Loucy (cell line): Measurements from ENCODE around the gene SHB.

Source experiments
- H2AFZ ChIP-seq: fragments of 200-600 bp; sonication (generic); 2 replicates; pipeline ENCODE4 v1.6.0; 2016; ENCODE audit warnings: antibody characterized with exemption, mild to moderate bottlenecking, low read length, moderate library complexity
- H3F3A ChIP-seq: fragments of 200-600 bp; 2 replicates; pipeline ENCODE4 v1.6.0; 2016; ENCODE audit warnings: antibody characterized with exemption, low read depth, mild to moderate bottlenecking
- H3K27me3 ChIP-seq: fragments of 200-600 bp; sonication (generic); 2 replicates; pipeline ENCODE4 v1.6.1; 2014; ENCODE audit warnings: low read length, mild to moderate bottlenecking; ENCODE audit not compliant: insufficient read depth, poor library complexity, severe bottlenecking
- H3K36me3 ChIP-seq: fragments of 200-600 bp; sonication (generic); 2 replicates; pipeline ENCODE4 v1.6.1; 2016; ENCODE audit warnings: low read length; ENCODE audit not compliant: insufficient read depth
- H3K4me1 ChIP-seq: fragments of 200-600 bp; sonication (generic); 2 replicates; pipeline ENCODE4 v1.5.1; 2014; ENCODE audit warnings: low read length, mild to moderate bottlenecking; ENCODE audit not compliant: insufficient read depth, poor library complexity, severe bottlenecking
- H3K4me2 ChIP-seq: fragments of 200-600 bp; sonication (generic); 2 replicates; pipeline ENCODE4 v1.6.0; 2014; ENCODE audit warnings: antibody characterized with exemption, low read length, low read depth, mild to moderate bottlenecking; ENCODE audit not compliant: poor library complexity, severe bottlenecking
- H3K4me3 ChIP-seq: fragments of 200-600 bp; sonication (generic); 2 replicates; pipeline ENCODE4 v1.5.1; 2014; ENCODE audit warnings: low read length, mild to moderate bottlenecking, mixed read lengths; ENCODE audit not compliant: poor library complexity, severe bottlenecking
- H3K79me2 ChIP-seq: fragments of 200-600 bp; sonication (generic); 2 replicates; pipeline ENCODE4 v1.6.1; 2014; ENCODE audit warnings: low read length; ENCODE audit not compliant: insufficient read depth
- H3K9ac ChIP-seq: fragments of 200-600 bp; sonication (generic); 2 replicates; pipeline ENCODE4 v1.6.0; 2014; ENCODE audit warnings: mild to moderate bottlenecking, low read depth, low read length, moderate library complexity; ENCODE audit not compliant: poor library complexity, severe bottlenecking
- H3K9me2 ChIP-seq: fragments of 200-600 bp; sonication (generic); replicated peaks from 2 replicates; pipeline ENCODE4 v1.6.1; 2016; ENCODE audit warnings: low read depth, low read length, mixed read lengths
- H3K9me3 ChIP-seq: fragments of 200-600 bp; sonication (generic); 2 replicates; pipeline ENCODE4 v1.6.1; 2014; ENCODE audit warnings: mild to moderate bottlenecking, antibody characterized with exemption, low read length, low read depth; ENCODE audit not compliant: insufficient read depth
- H4K20me1 ChIP-seq: fragments of 200-600 bp; sonication (generic); 2 replicates; pipeline ENCODE4 v1.6.0; 2014; ENCODE audit warnings: antibody characterized with exemption, low read length, mild to moderate bottlenecking; ENCODE audit not compliant: insufficient read depth, poor library complexity, severe bottlenecking
- EZH2phosphoT487 ChIP-seq: fragments of 200-600 bp; IDR thresholded peaks from 2 replicates; pipeline ENCODE4 v1.6.1; 2018; ENCODE audit warnings: antibody characterized with exemption, mild to moderate bottlenecking, moderate library complexity, borderline replicate concordance
- TF ChIP-seq, protein P1 (sequence below): fragments of 200-600 bp; sonication (generic); conservative IDR thresholded peaks from 2 replicates; pipeline ENCODE4 v1.5.1; 2014; ENCODE audit warnings: mild to moderate bottlenecking, antibody characterized with exemption, low read length

Gene SHB

GRCh38 chr9:38015906-38016305 lies 53.1 kb downstream of the SHB start:
- H2AFZ ChIP-seq: no peak overlapping the region
- no peaks in the 10 kb centered on the region for H3K9me3 ChIP-seq
- TF ChIP-seq EZH2phosphoT487: no peak
- TF ChIP-seq, protein P1, sequence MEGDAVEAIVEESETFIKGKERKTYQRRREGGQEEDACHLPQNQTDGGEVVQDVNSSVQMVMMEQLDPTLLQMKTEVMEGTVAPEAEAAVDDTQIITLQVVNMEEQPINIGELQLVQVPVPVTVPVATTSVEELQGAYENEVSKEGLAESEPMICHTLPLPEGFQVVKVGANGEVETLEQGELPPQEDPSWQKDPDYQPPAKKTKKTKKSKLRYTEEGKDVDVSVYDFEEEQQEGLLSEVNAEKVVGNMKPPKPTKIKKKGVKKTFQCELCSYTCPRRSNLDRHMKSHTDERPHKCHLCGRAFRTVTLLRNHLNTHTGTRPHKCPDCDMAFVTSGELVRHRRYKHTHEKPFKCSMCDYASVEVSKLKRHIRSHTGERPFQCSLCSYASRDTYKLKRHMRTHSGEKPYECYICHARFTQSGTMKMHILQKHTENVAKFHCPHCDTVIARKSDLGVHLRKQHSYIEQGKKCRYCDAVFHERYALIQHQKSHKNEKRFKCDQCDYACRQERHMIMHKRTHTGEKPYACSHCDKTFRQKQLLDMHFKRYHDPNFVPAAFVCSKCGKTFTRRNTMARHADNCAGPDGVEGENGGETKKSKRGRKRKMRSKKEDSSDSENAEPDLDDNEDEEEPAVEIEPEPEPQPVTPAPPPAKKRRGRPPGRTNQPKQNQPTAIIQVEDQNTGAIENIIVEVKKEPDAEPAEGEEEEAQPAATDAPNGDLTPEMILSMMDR: no peak
- no peak overlapping the region for H3K9ac ChIP-seq
- no peaks in the 10 kb centered on the region for H3K4me1 ChIP-seq
- no peaks in the 10 kb centered on the region for H3K36me3 ChIP-seq
- no peak overlapping the region for H3K4me2 ChIP-seq
- no peaks in the 10 kb centered on the region for H3F3A ChIP-seq
- H3K4me3 ChIP-seq: no peak overlapping the region
- no peaks in the 10 kb centered on the region for H3K9me2 ChIP-seq
- H4K20me1 ChIP-seq: no peaks in the 10 kb centered on the region
- no peaks in the 10 kb centered on the region for H3K27me3 ChIP-seq
- no peaks in the 10 kb centered on the region for H3K79me2 ChIP-seq

DNA sequence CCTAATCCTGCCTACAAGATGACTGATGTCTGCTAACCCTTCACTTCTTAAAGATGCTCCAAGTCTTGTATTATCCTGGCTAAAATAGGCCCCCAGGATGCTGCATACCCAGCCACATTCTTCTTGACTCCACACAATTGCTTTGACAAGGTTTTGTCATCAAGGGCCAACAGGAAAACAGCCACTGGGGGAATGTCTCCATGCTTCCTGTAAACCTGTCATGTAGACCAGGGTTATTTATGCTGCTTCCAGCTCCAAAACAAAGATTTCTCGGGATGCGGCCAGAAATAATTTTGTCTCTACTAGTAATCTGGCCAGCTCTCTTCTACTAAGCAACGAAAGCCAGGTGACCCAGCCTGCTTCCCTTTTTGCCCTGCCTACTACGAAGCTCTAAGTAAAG lies 53.8 kb downstream of the SHB start:
- Histone ChIP-seq H3K9ac (no peak overlapping the region), H3K4me2 (no peak overlapping the region), H3K79me2 (no peaks in the 10 kb centered on the region), H3K4me3 (no peak overlapping the region), H4K20me1 (no peaks in the 10 kb centered on the region), H3K4me1 (no peaks in the 10 kb centered on the region), H3F3A (no peaks in the 10 kb centered on the region), H3K36me3 (no peaks in the 10 kb centered on the region), H3K9me3 (no peaks in the 10 kb centered on the region), H2AFZ (no peak overlapping the region), H3K27me3 (no peaks in the 10 kb centered on the region), H3K9me2 (no peaks in the 10 kb centered on the region)
- TF ChIP-seq, protein P1: no peak
- no peak for TF ChIP-seq EZH2phosphoT487

DNA sequence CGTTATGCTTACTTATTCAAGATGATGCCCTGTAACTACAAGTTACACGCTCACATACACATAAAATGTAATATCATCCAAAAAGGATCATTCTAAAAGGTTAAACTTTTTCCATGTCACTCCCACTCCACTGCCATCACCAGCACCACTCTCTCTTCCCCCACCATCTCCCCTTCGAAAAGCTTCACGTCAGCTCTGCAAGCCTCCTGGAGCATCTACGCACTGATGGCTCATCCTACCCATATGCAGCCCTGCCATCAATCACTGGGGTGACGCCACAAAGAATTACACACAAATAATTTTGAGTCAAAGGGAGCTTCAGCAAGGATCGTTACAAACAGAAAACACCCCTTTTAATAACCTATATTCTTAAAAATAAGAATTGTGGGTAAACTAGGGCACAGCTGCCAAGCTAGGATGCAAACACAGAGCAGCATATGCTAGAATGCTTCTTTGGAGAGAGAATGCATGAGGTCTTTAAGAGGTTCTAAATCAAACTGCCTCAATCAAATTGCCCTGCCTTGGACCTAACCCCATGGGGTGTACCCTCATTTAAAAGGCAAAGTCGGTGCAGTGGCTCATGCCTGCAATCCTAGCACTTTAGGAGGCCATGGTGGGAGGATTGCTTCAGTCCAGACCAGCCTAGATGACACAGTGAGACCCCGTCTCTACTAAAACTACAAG lies 56.1 kb downstream of the SHB start:
- no peaks in the 10 kb centered on the region for H3K9me3 ChIP-seq
- H3K9ac ChIP-seq: no peak overlapping the region
- no peak overlapping the region for H3K4me2 ChIP-seq
- no peak overlapping the region for H3K4me3 ChIP-seq
- no peaks in the 10 kb centered on the region for H3K36me3 ChIP-seq
- H4K20me1 ChIP-seq: no peaks in the 10 kb centered on the region
- H2AFZ ChIP-seq: no peak overlapping the region
- TF ChIP-seq, protein P1: no peak
- no peak for TF ChIP-seq EZH2phosphoT487
- no peaks in the 10 kb centered on the region for H3F3A ChIP-seq
- no peaks in the 10 kb centered on the region for H3K79me2 ChIP-seq
- no peaks in the 10 kb centered on the region for H3K4me1 ChIP-seq
- no peaks in the 10 kb centered on the region for H3K9me2 ChIP-seq
- no peaks in the 10 kb centered on the region for H3K27me3 ChIP-seq
